GM23338 (cell line): ENCODE results near the gene AOPEP. TPM values are rescaled to one million over a fixed set of nuclear protein-coding genes. Genes with fewer than 3 reads are reported as not detected.

Experiments
- ATAC-seq: fragments of 200-7000 bp; cut with Tn5 transposase; 3 replicates; pipeline ENCODE4 v1.9.1; 2020
- DNase-seq: peaks from one replicate; pipeline ENCODE4 v3.0.0-alpha.2; 2015; ENCODE audit warnings: low spot score
- H2AFZ ChIP-seq: fragments of 200-600 bp; sonication (generic); 2 replicates; pipeline ENCODE4 v1.8.0; 2016; ENCODE audit warnings: antibody characterized with exemption, mild to moderate bottlenecking, moderate library complexity
- H3F3A ChIP-seq: fragments of 200-600 bp; sonication (generic); replicated peaks from 2 replicates; pipeline ENCODE4 v1.8.0; 2017; ENCODE audit warnings: antibody characterized with exemption, mixed run types, low read depth
- H3K27ac ChIP-seq: fragments of 200-600 bp; sonication (generic); 2 replicates; pipeline ENCODE4 v1.6.1; 2016; ENCODE audit warnings: low read depth
- H3K27me3 ChIP-seq: fragments of 200-600 bp; sonication (generic); 2 replicates; pipeline ENCODE4 v1.8.0; 2016; ENCODE audit warnings: mild to moderate bottlenecking, mixed run types, moderate library complexity; ENCODE audit not compliant: insufficient read depth
- H3K36me3 ChIP-seq: fragments of 200-600 bp; sonication (generic); 2 replicates; pipeline ENCODE4 v1.8.0; 2016; ENCODE audit warnings: mild to moderate bottlenecking; ENCODE audit not compliant: insufficient read depth
- H3K4me1 ChIP-seq: fragments of 200-600 bp; sonication (generic); 2 replicates; pipeline ENCODE4 v1.8.0; 2016; ENCODE audit warnings: mild to moderate bottlenecking, moderate library complexity; ENCODE audit not compliant: insufficient read depth
- H3K4me2 ChIP-seq: fragments of 200-600 bp; sonication (generic); 2 replicates; pipeline ENCODE4 v1.7.1; 2017; ENCODE audit warnings: mixed run types
- H3K4me3 ChIP-seq: fragments of 200-600 bp; sonication (generic); 2 replicates; pipeline ENCODE4 v1.6.1; 2016; ENCODE audit warnings: mixed run types
- H3K79me2 ChIP-seq: fragments of 200-600 bp; sonication (generic); replicated peaks from 2 replicates; pipeline ENCODE4 v1.8.0; 2017; ENCODE audit warnings: mild to moderate bottlenecking; ENCODE audit not compliant: insufficient read depth
- H3K9me2 ChIP-seq: fragments of 200-600 bp; sonication (generic); 2 replicates; pipeline ENCODE4 v1.8.0; 2017; ENCODE audit not compliant: insufficient read depth
- H4K20me1 ChIP-seq: fragments of 200-600 bp; sonication (generic); replicated peaks from 2 replicates; pipeline ENCODE4 v1.8.0; 2017; ENCODE audit warnings: mild to moderate bottlenecking; ENCODE audit not compliant: insufficient read depth
- H3K27ac Mint-ChIP-seq: 2 replicates; pipeline ENCODE4 v1.8.0; 2020; ENCODE audit warnings: inconsistent platforms, mild to moderate bottlenecking, moderate library complexity, mixed read lengths
- H3K27me3 Mint-ChIP-seq: 3 replicates; pipeline ENCODE4 v1.8.0; 2022; ENCODE audit warnings: low read depth, mild to moderate bottlenecking, moderate library complexity, mixed read lengths, inconsistent platforms; ENCODE audit not compliant: insufficient read depth, poor library complexity
- H3K36me3 Mint-ChIP-seq: 3 replicates; pipeline ENCODE4 v1.8.0; 2021; ENCODE audit warnings: low read depth, mild to moderate bottlenecking, inconsistent platforms, moderate library complexity, mixed read lengths
- H3K4me1 Mint-ChIP-seq: 3 replicates; pipeline ENCODE4 v1.8.0; 2020; ENCODE audit warnings: mild to moderate bottlenecking, inconsistent platforms, mixed read lengths
- H3K4me3 Mint-ChIP-seq: 3 replicates; pipeline ENCODE4 v1.8.0; 2021; ENCODE audit warnings: moderate library complexity, mild to moderate bottlenecking, inconsistent platforms, mixed read lengths
- H3K9me3 Mint-ChIP-seq: 3 replicates; pipeline ENCODE4 v1.8.0; 2020; ENCODE audit warnings: moderate library complexity, mild to moderate bottlenecking, inconsistent platforms, mixed read lengths
- CREB1 ChIP-seq: fragments of 250-450 bp; sonication (Bioruptor Pico); IDR thresholded peaks from 2 replicates; pipeline ENCODE4 v1.5.0; 2020; ENCODE audit warnings: low read depth, mild to moderate bottlenecking, moderate library complexity
- CTCF ChIP-seq, 2 experiments: fragments of 200-600 bp in 1 of 2; sonication (generic) in 1 of 2; conservative IDR thresholded peaks; 2 replicates each; pipeline versions ENCODE4 v1.5.1 to v1.6.1; 2016 to 2017; ENCODE audit warnings: antibody characterized with exemption in 2 of 2, low read depth in 2 of 2, mild to moderate bottlenecking in 2 of 2, moderate library complexity in 1 of 2
- EZH2 ChIP-seq: fragments of 200-600 bp; sonication (generic); IDR thresholded peaks from one replicate; pipeline ENCODE4 v1.8.0; 2017; ENCODE audit warnings: antibody characterized with exemption, mild to moderate bottlenecking, low read depth; ENCODE audit not compliant: unreplicated experiment
- EZH2phosphoT487 ChIP-seq: fragments of 200-600 bp; sonication (generic); IDR thresholded peaks from one replicate; pipeline ENCODE4 v1.8.1; 2018; ENCODE audit warnings: antibody characterized with exemption; ENCODE audit not compliant: unreplicated experiment
- JUNB ChIP-seq: IDR thresholded peaks from one replicate; pipeline ENCODE4 v1.6.1; 2016; ENCODE audit warnings: antibody characterized with exemption; ENCODE audit not compliant: unreplicated experiment
- NANOG ChIP-seq: IDR thresholded peaks from 2 replicates; pipeline ENCODE4 v1.6.1; 2016; ENCODE audit warnings: antibody characterized with exemption, borderline replicate concordance
- POLR2AphosphoS5 ChIP-seq: IDR thresholded peaks from 2 replicates; pipeline ENCODE4 v1.6.1; 2016; ENCODE audit warnings: antibody characterized with exemption, low read depth
- REST ChIP-seq: IDR thresholded peaks from one replicate; pipeline ENCODE4 v1.6.1; 2018; ENCODE audit warnings: antibody characterized with exemption; ENCODE audit not compliant: unreplicated experiment
- STAT1 ChIP-seq: IDR thresholded peaks from one replicate; pipeline ENCODE4 v1.6.1; 2016; ENCODE audit warnings: antibody characterized with exemption; ENCODE audit not compliant: unreplicated experiment
- ZNF331 ChIP-seq: fragments of 250-450 bp; sonication (Bioruptor Pico); IDR thresholded peaks from 2 replicates; pipeline ENCODE4 v1.5.0; 2020; ENCODE audit warnings: low read depth, mild to moderate bottlenecking, moderate library complexity
- ZNF462 ChIP-seq: fragments of 250-450 bp; sonication (Bioruptor Pico); IDR thresholded peaks from 2 replicates; pipeline ENCODE4 v1.5.0; 2020; ENCODE audit warnings: mild to moderate bottlenecking, moderate library complexity
- polyA plus RNA-seq: library from polyadenylated mRNA; unstranded; fragments of >200 nt; fragmentation: Nextera tagmentation; extraction: Ambion mirVana; gene quantifications from 2 replicates; pipeline ENCODE4 v1.2.1, GENCODE V29; 2016
- total RNA-seq: library from RNA; depleted of rRNA; stranded (reverse); fragments of >200 nt; shearing (Covaris generic); gene quantifications from 2 replicates; pipeline ENCODE4 v1.2.3, GENCODE V29; 2014

Gene AOPEP
- total and polyA plus RNA-seq, 2 experiments from 2014 or later: 7.0 to 16.5 TPM

- Histone ChIP-seq H3K79me2 (no peaks in the 10 kb centered on the region), H3K27me3 (no peaks in the 10 kb centered on the region), H2AFZ (no peak overlapping the region), H3F3A (no peaks in the 10 kb centered on the region), H3K27ac (no peak overlapping the region), H3K9me2 (no peaks in the 10 kb centered on the region), H3K4me3 (no peak overlapping the region), H4K20me1 (no peaks in the 10 kb centered on the region), H3K36me3 (no peaks in the 10 kb centered on the region), H3K4me2 (no peak overlapping the region), H3K4me1 (no peaks in the 10 kb centered on the region)
- Mint-ChIP-seq H3K4me1 (peaks cover 6% of the 10 kb centered on the region), H3K36me3 (peaks cover 3% of the 10 kb centered on the region; the same call in 1 of the 3 replicates), H3K27ac (0 out of 2 replicates have a peak overlapping the region, but pooled peaks have one; percentile 3), H3K9me3 (peaks cover 4% of the 10 kb centered on the region; the same call in 1 of the 3 replicates), H3K27me3 (peaks cover 5% of the 10 kb centered on the region), H3K4me3 (no peak overlapping the region)
- ATAC-seq (peak; percentile 63; the same call in 2 of the 3 replicates), DNase-seq (peak; percentile 54)
- TF ChIP-seq ZNF331 (CRISPR knock-in tag) (no peak), CTCF (conservative IDR thresholded peaks at IDR 0.05; ENCODE audit: low read depth in 2 of 2) (no peak), EZH2 (no peak), STAT1 (no peak), EZH2phosphoT487 (no peak), ZNF462 (CRISPR knock-in tag) (no peak), NANOG (no peak), REST (no peak), CREB1 (CRISPR knock-in tag) (no peak), JUNB (no peak), POLR2AphosphoS5 (no peak)
Measured at GRCh38 chr9:94843134-94843533, 116.6 kb downstream of the AOPEP start.
